Brain microvascular endothelial cell (primary cell): ENCODE measurements around the gene CEL.

Experiments
- DNase-seq: peaks from one replicate; pipeline ENCODE4 v3.0.0-alpha.2; 2020
- H3K27ac ChIP-seq: fragments of 250-450 bp; sonication (Bioruptor Pico); 2 replicates; pipeline ENCODE4 v1.5.1; 2020; ENCODE audit warnings: mild to moderate bottlenecking, moderate library complexity
- H3K27me3 ChIP-seq: fragments of 250-450 bp; sonication (Bioruptor Pico); replicated peaks from 2 replicates; pipeline ENCODE4 v1.5.1; 2020; ENCODE audit warnings: mild to moderate bottlenecking
- H3K36me3 ChIP-seq: fragments of 250-450 bp; sonication (Bioruptor Pico); replicated peaks from 2 replicates; pipeline ENCODE4 v1.5.1; 2020; ENCODE audit warnings: mild to moderate bottlenecking
- H3K4me3 ChIP-seq: 2 replicates; pipeline ENCODE4 v1.5.1; 2011; ENCODE audit warnings: low read depth, mild to moderate bottlenecking, control low read depth, low read length, moderate library complexity
- in situ Hi-C: cut with HindIII; loops from 2 replicates; pipeline ENCODE4 v1.10.0; 2017; ENCODE audit warnings: low sequenced_read_pairs, low pct_ligation_motif_present
- TF ChIP-seq, protein P1 (sequence below): IDR thresholded peaks from 2 replicates; pipeline ENCODE4 v1.5.1; 2011; ENCODE audit warnings: low read depth, mild to moderate bottlenecking, moderate library complexity, low read length, control low read depth, inconsistent platforms; ENCODE audit errors: missing control alignments

Gene CEL

DNA sequence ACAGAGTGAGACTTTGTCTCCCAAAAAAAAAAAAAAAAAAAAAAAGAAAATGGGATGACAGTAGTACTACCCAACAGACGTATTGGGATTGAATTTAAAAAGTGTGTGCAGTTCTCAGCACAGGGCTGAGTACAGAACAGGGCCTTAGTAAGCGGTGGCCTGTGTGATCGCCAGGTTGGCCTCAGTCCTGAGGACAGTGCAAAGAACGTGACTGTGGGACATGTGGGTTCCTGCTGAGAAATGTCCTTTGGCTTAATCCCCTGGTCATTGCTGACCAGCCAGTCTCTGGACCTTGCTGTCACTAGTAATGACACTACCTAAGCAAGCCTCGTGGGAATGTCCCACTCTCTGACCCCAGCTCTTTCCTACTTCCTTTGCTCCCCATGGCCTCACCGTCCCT is 17.7 kb upstream of the CEL start:
- no peaks in the 10 kb centered on the region for H3K27me3 ChIP-seq
- no peak overlapping the region for H3K4me3 ChIP-seq
- H3K36me3 ChIP-seq = peaks cover 34% of the 10 kb centered on the region
- in situ Hi-C loops = loop anchor here (25.0 kb wide), 1 partner anchor 93 kb away; no protein-coding TSS in a partner anchor
- no peak for DNase-seq
- TF ChIP-seq, protein P1, sequence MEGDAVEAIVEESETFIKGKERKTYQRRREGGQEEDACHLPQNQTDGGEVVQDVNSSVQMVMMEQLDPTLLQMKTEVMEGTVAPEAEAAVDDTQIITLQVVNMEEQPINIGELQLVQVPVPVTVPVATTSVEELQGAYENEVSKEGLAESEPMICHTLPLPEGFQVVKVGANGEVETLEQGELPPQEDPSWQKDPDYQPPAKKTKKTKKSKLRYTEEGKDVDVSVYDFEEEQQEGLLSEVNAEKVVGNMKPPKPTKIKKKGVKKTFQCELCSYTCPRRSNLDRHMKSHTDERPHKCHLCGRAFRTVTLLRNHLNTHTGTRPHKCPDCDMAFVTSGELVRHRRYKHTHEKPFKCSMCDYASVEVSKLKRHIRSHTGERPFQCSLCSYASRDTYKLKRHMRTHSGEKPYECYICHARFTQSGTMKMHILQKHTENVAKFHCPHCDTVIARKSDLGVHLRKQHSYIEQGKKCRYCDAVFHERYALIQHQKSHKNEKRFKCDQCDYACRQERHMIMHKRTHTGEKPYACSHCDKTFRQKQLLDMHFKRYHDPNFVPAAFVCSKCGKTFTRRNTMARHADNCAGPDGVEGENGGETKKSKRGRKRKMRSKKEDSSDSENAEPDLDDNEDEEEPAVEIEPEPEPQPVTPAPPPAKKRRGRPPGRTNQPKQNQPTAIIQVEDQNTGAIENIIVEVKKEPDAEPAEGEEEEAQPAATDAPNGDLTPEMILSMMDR = no peak
- H3K27ac ChIP-seq = no peak overlapping the region

DNA sequence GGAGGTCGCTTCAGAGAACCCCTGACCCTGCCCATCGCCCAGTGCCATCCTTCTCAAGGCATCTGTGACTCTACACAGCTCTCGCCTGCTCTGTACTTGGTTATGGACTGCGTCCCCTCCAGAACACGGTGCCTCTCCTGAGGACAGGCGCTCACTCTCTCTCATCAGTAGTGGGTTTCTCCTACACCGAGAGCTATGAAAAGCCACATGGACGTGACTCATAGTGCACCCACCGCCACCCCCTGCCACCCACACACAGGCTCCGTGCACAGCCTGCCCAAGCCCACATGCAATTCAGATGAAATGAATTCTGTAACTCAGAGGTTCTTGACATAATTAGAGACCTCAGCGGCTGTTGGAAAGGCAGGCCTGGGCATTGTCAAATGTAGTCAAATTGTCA is 17.1 kb upstream of the CEL start:
- no peaks in the 10 kb centered on the region for H3K27me3 ChIP-seq
- no peak for DNase-seq
- in situ Hi-C loops = loop anchor here (25.0 kb wide), 1 partner anchor 93 kb away; no protein-coding TSS in a partner anchor
- peaks cover 34% of the 10 kb centered on the region for H3K36me3 ChIP-seq
- H3K27ac ChIP-seq = no peak overlapping the region
- TF ChIP-seq, protein P1 = no peak
- no peak overlapping the region for H3K4me3 ChIP-seq

DNA sequence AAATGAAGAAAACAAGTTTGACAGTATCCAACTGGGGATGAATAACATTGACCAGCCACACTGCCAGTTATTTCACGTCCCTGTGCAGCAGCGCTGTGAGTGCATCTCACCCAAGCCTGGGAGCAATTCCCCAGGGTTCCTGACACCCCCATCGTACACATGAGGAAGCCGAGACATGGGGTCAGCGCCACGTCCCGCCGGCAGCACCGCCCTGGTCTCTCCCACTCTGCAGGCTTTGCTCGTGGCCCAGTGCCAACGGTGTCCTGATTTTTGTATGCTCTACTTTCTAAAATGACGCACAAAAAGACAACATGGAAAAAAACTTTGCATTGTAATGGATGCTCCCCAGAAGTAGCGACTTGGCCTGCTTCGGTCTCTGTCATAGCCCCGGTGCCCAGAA is 16.6 kb upstream of the CEL start:
- Histone ChIP-seq H3K27me3 (no peaks in the 10 kb centered on the region), H3K36me3 (peaks cover 34% of the 10 kb centered on the region), H3K4me3 (no peak overlapping the region), H3K27ac (no peak overlapping the region)
- TF ChIP-seq, protein P1 = no peak
- DNase-seq = no peak
- in situ Hi-C loops = loop anchor here (25.0 kb wide), 1 partner anchor 92 kb away; no protein-coding TSS in a partner anchor

DNA sequence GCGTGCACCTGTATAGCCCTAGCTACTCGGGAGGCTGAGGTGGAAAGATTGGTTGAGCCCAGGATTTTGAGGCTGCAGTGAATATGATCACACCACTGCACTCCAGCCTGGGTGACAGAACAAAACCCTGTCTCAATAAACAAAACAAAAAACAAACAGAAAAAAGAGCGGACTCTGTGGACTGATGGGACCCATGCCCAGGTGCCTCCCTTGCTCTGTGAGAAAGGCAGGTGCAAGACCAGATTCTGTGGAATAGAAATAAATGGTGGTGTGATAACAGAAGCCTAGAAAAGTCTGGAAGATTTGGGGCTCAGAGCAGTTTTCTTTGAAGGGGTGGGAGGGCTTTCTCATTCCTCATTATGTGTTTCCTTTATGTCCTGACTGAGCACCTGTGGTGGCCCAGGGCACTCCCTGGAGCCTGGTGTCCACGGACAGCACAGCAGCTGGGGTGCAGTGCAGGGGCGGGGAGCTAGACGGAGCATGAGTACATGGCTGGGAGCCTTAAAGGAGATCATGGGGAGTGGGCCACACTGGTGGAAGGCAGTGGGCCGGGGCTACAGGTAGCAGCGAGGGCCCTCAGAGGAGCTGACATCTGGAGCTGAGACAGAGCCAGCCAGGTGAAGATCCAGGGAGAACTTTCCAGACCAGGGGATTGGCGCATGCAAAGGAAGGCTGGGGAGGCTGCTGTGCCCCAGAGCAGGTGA is 15.4 kb upstream of the CEL start:
- DNase-seq = no peak
- in situ Hi-C loops = loop anchor here (25.0 kb wide), 1 partner anchor 91 kb away; no protein-coding TSS in a partner anchor
- H3K36me3 ChIP-seq = peaks cover 42% of the 10 kb centered on the region
- H3K4me3 ChIP-seq = no peak overlapping the region
- H3K27me3 ChIP-seq = no peaks in the 10 kb centered on the region
- TF ChIP-seq, protein P1 = no peak
- H3K27ac ChIP-seq = no peak overlapping the region

DNA sequence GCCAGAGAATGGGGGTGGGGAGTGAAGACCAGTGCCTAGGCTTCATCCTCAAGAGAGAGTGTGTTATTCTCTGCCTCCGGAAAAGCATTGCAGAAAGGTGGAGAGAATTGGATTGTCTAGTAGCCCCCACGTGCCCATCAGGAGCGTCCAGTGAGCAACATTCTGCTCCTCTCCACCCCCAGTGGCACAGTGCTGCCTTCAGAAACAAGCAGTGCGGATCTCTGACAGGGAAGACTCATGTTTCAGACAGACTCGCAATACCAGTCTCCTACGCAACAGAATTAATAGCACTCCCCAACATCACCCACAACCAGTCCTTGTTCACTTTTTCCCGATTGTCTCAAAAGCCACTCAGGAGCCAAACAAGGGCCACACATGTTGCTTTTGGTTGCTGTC is 14.9 kb upstream of the CEL start:
- no peaks in the 10 kb centered on the region for H3K27me3 ChIP-seq
- H3K4me3 ChIP-seq = no peak overlapping the region
- TF ChIP-seq, protein P1 = no peak
- peaks cover 45% of the 10 kb centered on the region for H3K36me3 ChIP-seq
- H3K27ac ChIP-seq = no peak overlapping the region
- no peak for DNase-seq
- in situ Hi-C loops = loop anchor here (25.0 kb wide), 1 partner anchor 90 kb away; no protein-coding TSS in a partner anchor
